DND-41 (cell line): ENCODE data around the gene SPATS2.

Experiments used
- EZH2 ChIP-seq: IDR thresholded peaks from 3 replicates; pipeline ENCODE4 v1.6.1; 2012; ENCODE audit warnings: borderline replicate concordance, low read depth, mild to moderate bottlenecking, moderate library complexity, low read length, inconsistent platforms; ENCODE audit not compliant: severe bottlenecking
- TF ChIP-seq, protein P1 (sequence below): IDR thresholded peaks from 2 replicates; pipeline ENCODE4 v1.5.1; 2012; ENCODE audit warnings: borderline replicate concordance, low read length, moderate library complexity, mild to moderate bottlenecking; ENCODE audit not compliant: poor library complexity, severe bottlenecking; ENCODE audit errors: extremely low read depth

DNA sequence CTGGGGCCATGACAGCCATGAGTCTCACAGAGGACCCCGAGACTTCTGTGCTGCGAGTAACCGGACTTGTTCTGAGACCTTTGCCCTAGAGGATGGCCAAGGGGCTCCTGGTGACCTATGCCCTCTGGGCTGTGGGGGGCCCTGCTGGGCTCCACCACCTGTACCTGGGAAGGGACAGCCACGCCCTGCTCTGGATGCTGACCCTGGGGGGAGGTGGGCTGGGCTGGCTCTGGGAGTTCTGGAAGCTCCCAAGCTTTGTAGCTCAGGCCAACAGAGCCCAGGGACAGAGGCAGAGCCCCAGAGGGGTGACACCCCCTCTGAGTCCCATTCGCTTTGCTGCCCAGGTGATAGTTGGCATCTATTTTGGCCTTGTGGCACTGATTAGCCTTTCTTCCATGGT lies 18.5 kb upstream of the SPATS2 start:
- TF ChIP-seq, protein P1, sequence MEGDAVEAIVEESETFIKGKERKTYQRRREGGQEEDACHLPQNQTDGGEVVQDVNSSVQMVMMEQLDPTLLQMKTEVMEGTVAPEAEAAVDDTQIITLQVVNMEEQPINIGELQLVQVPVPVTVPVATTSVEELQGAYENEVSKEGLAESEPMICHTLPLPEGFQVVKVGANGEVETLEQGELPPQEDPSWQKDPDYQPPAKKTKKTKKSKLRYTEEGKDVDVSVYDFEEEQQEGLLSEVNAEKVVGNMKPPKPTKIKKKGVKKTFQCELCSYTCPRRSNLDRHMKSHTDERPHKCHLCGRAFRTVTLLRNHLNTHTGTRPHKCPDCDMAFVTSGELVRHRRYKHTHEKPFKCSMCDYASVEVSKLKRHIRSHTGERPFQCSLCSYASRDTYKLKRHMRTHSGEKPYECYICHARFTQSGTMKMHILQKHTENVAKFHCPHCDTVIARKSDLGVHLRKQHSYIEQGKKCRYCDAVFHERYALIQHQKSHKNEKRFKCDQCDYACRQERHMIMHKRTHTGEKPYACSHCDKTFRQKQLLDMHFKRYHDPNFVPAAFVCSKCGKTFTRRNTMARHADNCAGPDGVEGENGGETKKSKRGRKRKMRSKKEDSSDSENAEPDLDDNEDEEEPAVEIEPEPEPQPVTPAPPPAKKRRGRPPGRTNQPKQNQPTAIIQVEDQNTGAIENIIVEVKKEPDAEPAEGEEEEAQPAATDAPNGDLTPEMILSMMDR: no peak
- no peak for TF ChIP-seq EZH2
